IMR-90 (cell line): Measurements from ENCODE around the gene EXOC6. TPM values are rescaled to one million over a fixed set of nuclear protein-coding genes. Genes with fewer than 3 reads are reported as not detected.

Experiments
- ATAC-seq: fragments of 200-7000 bp; cut with Tn5 transposase; 2 replicates; pipeline ENCODE4 v1.9.1; 2020; ENCODE audit warnings: low read depth, mild to moderate bottlenecking, moderate library complexity
- BruUV-seq: library from RNA; stranded (reverse); fragments of 400-500 nt; replicated peaks from 2 replicates; lab custom pipeline; 2021; lab: Mats Ljungman, UMichigan
- CTCF ChIA-PET: fragments of 300-600 bp; formaldehyde crosslinking; extraction: SDS; loops from one replicate; lab custom pipeline; 2021; ENCODE audit warnings: antibody characterized with exemption; lab: Yijun Ruan, JAX
- POLR2A ChIA-PET: fragments of 300-600 bp; sonication (Branson Sonifier 250); formaldehyde crosslinking; loops from one replicate; lab custom pipeline; 2022; ENCODE audit warnings: antibody characterized with exemption; ENCODE audit not compliant: unreplicated experiment; lab: Charles Lee
- DNase-seq: peaks from one replicate; pipeline ENCODE4 v3.0.0; 2013
- H2AFZ ChIP-seq: replicated peaks from 2 replicates; pipeline ENCODE3; 2013; ENCODE audit warnings: low read length, mild to moderate bottlenecking; ENCODE audit not compliant: poor library complexity
- H2AK5ac ChIP-seq: 2 replicates; pipeline ENCODE4 v1.6.1; 2013; ENCODE audit warnings: low read depth, low read length, inconsistent platforms
- H2AK9ac ChIP-seq: replicated peaks from 2 replicates; pipeline ENCODE3; 2013; ENCODE audit warnings: mild to moderate bottlenecking, low read depth, low read length, moderate library complexity; ENCODE audit not compliant: poor library complexity
- H2BK120ac ChIP-seq: 2 replicates; pipeline ENCODE4 v1.6.1; 2013; ENCODE audit warnings: low read depth, low read length, inconsistent platforms
- H2BK15ac ChIP-seq: 3 replicates; pipeline ENCODE4 v1.6.1; 2013; ENCODE audit warnings: low read depth, low read length, inconsistent platforms
- H2BK20ac ChIP-seq: 2 replicates; pipeline ENCODE4 v1.6.1; 2013; ENCODE audit warnings: low read depth, mild to moderate bottlenecking, inconsistent platforms, low read length, moderate library complexity
- H2BK5ac ChIP-seq: 2 replicates; pipeline ENCODE4 v1.6.1; 2013; ENCODE audit warnings: mild to moderate bottlenecking, low read depth, low read length, inconsistent platforms; ENCODE audit not compliant: poor library complexity, severe bottlenecking
- H3K14ac ChIP-seq: replicated peaks from 2 replicates; pipeline ENCODE4 v1.6.1; 2013; ENCODE audit warnings: low read depth, low read length, inconsistent platforms
- H3K18ac ChIP-seq: 2 replicates; pipeline ENCODE4 v1.6.1; 2013; ENCODE audit warnings: low read depth, low read length, control low read depth
- H3K23ac ChIP-seq: 2 replicates; pipeline ENCODE4 v1.6.1; 2013; ENCODE audit warnings: low read depth, low read length, inconsistent platforms
- H3K27ac ChIP-seq: 2 replicates; pipeline ENCODE4 v1.5.1; 2013; ENCODE audit warnings: mild to moderate bottlenecking, control low read depth, low read length; ENCODE audit not compliant: insufficient read depth
- H3K27me3 ChIP-seq: 2 replicates; pipeline ENCODE4 v1.6.1; 2013; ENCODE audit warnings: low read length; ENCODE audit not compliant: control insufficient read depth, insufficient read depth
- H3K36me3 ChIP-seq: 2 replicates; pipeline ENCODE4 v1.6.1; 2013; ENCODE audit warnings: low read length, mixed read lengths; ENCODE audit not compliant: control insufficient read depth, insufficient read depth
- H3K4ac ChIP-seq: 2 replicates; pipeline ENCODE4 v1.6.1; 2013; ENCODE audit warnings: low read depth, low read length, inconsistent platforms
- H3K4me1 ChIP-seq: 2 replicates; pipeline ENCODE4 v1.6.1; 2013; ENCODE audit warnings: low read length, mixed read lengths; ENCODE audit not compliant: control insufficient read depth, insufficient read depth
- H3K4me2 ChIP-seq: 2 replicates; pipeline ENCODE4 v1.6.1; 2013; ENCODE audit warnings: low read depth, mild to moderate bottlenecking, control low read depth, low read length, moderate library complexity
- H3K4me3 ChIP-seq: 2 replicates; pipeline ENCODE4 v1.5.1; 2013; ENCODE audit warnings: low read depth, mild to moderate bottlenecking, control low read depth, low read length, moderate library complexity; ENCODE audit not compliant: insufficient read depth
- H3K56ac ChIP-seq: 2 replicates; pipeline ENCODE4 v1.6.1; 2013; ENCODE audit warnings: low read length, inconsistent platforms; ENCODE audit not compliant: insufficient read depth; ENCODE audit errors: extremely low read depth
- H3K79me1 ChIP-seq, 2 experiments: 2 replicates each; pipeline ENCODE4 v1.6.1; 2013; ENCODE audit warnings: low read length in 2 of 2, inconsistent platforms in 1 of 2, low read depth in 1 of 2
- H3K9ac ChIP-seq: 2 replicates; pipeline ENCODE4 v1.6.1; 2013; ENCODE audit warnings: low read depth, low read length, control low read depth
- H3K9me1 ChIP-seq: 2 replicates; pipeline ENCODE4 v1.6.1; 2013; ENCODE audit warnings: low read length, inconsistent platforms; ENCODE audit not compliant: insufficient read depth
- H3K9me3 ChIP-seq: 2 replicates; pipeline ENCODE4 v1.6.1; 2013; ENCODE audit warnings: low read length; ENCODE audit not compliant: control insufficient read depth, insufficient read depth
- H4K20me1 ChIP-seq: 2 replicates; pipeline ENCODE4 v1.6.1; 2013; ENCODE audit warnings: low read length, inconsistent platforms; ENCODE audit not compliant: insufficient read depth
- H4K5ac ChIP-seq: 2 replicates; pipeline ENCODE4 v1.6.1; 2013; ENCODE audit warnings: mild to moderate bottlenecking, low read depth, low read length, control low read depth
- H4K8ac ChIP-seq, 2 experiments: 2 replicates each; pipeline ENCODE4 v1.6.1; 2013; ENCODE audit warnings: low read depth in 2 of 2, low read length in 2 of 2, control low read depth in 1 of 2, inconsistent platforms in 1 of 2
- H4K91ac ChIP-seq: 2 replicates; pipeline ENCODE4 v1.6.1; 2013; ENCODE audit warnings: low read depth, low read length, inconsistent platforms; ENCODE audit not compliant: insufficient read depth
- ELK1 ChIP-seq: fragments of 150-350 bp; IDR thresholded peaks from 2 replicates; pipeline ENCODE4 v1.6.1; 2016; ENCODE audit warnings: low read depth, mild to moderate bottlenecking, low read length, moderate library complexity, borderline replicate concordance
- MAFK ChIP-seq: IDR thresholded peaks from 2 replicates; pipeline ENCODE4 v1.6.1; 2012; ENCODE audit warnings: low read depth, low read length, improper control_type of control experiment
- MAZ ChIP-seq: IDR thresholded peaks from 2 replicates; pipeline ENCODE4 v1.6.1; 2012; ENCODE audit warnings: low read depth, mild to moderate bottlenecking, low read length, improper control_type of control experiment, moderate library complexity, borderline replicate concordance
- MXI1 ChIP-seq: IDR thresholded peaks from 2 replicates; pipeline ENCODE4 v1.6.1; 2012; ENCODE audit warnings: low read depth, mild to moderate bottlenecking, low read length, moderate library complexity, borderline replicate concordance
- POLR2A ChIP-seq: IDR thresholded peaks from 2 replicates; pipeline ENCODE4 v1.6.1; 2012; ENCODE audit warnings: mild to moderate bottlenecking, low read depth, low read length
- RCOR1 ChIP-seq: IDR thresholded peaks from 2 replicates; pipeline ENCODE4 v1.6.1; 2012; ENCODE audit warnings: mild to moderate bottlenecking, low read length, improper control_type of control experiment; ENCODE audit not compliant: insufficient replicate concordance
- USF2 ChIP-seq: fragments of 150-350 bp; IDR thresholded peaks from 2 replicates; pipeline ENCODE4 v1.6.1; 2017; ENCODE audit warnings: mild to moderate bottlenecking, antibody characterized with exemption, low read length, low read depth
- WGBS, 2 experiments: methylation state at CpG; one replicate each; pipeline versions ENCODE4 v1.1.5 to v1.1.7; 2013; ENCODE audit warnings: missing lambda C conversion rate in 2 of 2; ENCODE audit not compliant: insufficient read length in 1 of 2; ENCODE audit errors: extremely low coverage in 2 of 2; 5-methylcytosine and 5-hydroxymethylcytosine counted together
- dilution Hi-C: fragments of 300-500 bp; cut with HindIII; formaldehyde crosslinking; loops from one replicate; pipeline ENCODE4 v1.14.3; 2018; ENCODE audit warnings: low sequenced_read_pairs; ENCODE audit not compliant: unreplicated experiment
- in situ Hi-C: fragments of 300-500 bp; cut with MboI; formaldehyde crosslinking; loops from 3 replicates; pipeline ENCODE4 v1.14.3; 2019; ENCODE audit warnings: low sequenced_read_pairs, inconsistent platforms, mixed read lengths
- intact Hi-C: fragments of 100-400 bp; cut with micrococcal nuclease; formaldehyde crosslinking; loops from 2 replicates; pipeline ENCODE4 v1.10.0; 2022
- polyA plus RNA-seq, 3 experiments: library from polyadenylated mRNA; depleted of rRNA; stranded (reverse); fragments of >200 nt; gene quantifications; 2 replicates each; pipeline ENCODE4 v1.2.3, GENCODE V29; 2012; ENCODE audit warnings: low replicate concordance in 1 of 3
- total RNA-seq: library from RNA; depleted of rRNA; stranded (reverse); fragments of >200 nt; gene quantifications from 2 replicates; pipeline ENCODE4 v1.2.3, GENCODE V29; 2012

The EXOC6 gene
- total and polyA plus RNA-seq, 2 of the 4 experiments (the other 2 are of a cell fraction) = 4.5 to 11.5 TPM

GRCh38 chr10:92918603-92919002 is 70.3 kb downstream of the EXOC6 start:
- no peak overlapping the region for H3K4ac ChIP-seq
- no peak overlapping the region for H3K56ac ChIP-seq
- H3K27me3 ChIP-seq = no peaks in the 10 kb centered on the region
- no CpG with 5 or more reads among the region's 3 CpGs for WGBS, 2 experiments
- no TSS peak for BruUV-seq
- DNase-seq (no peak), ATAC-seq (no peak)
- H3K14ac ChIP-seq = no peak overlapping the region
- no peak overlapping the region for H2BK5ac ChIP-seq
- H3K27ac ChIP-seq = no peak overlapping the region
- H3K9ac ChIP-seq = no peak overlapping the region
- H3K4me3 ChIP-seq = no peak overlapping the region
- H2BK20ac ChIP-seq = no peak overlapping the region
- H3K9me3 ChIP-seq = no peaks in the 10 kb centered on the region
- no peak overlapping the region for H2AK9ac ChIP-seq
- TF ChIP-seq MAZ (no peak), ELK1 (no peak), MXI1 (no peak), POLR2A (no peak), RCOR1 (no peak), USF2 (no peak), MAFK (no peak)
- no peak overlapping the region for H3K18ac ChIP-seq
- H2AK5ac ChIP-seq = no peak overlapping the region
- dilution Hi-C loops = no loop called here
- H3K9me1 ChIP-seq = no peaks in the 10 kb centered on the region
- intact Hi-C loops = no loop called here
- H4K91ac ChIP-seq = no peak overlapping the region
- H3K36me3 ChIP-seq = peaks cover 5% of the 10 kb centered on the region
- H4K8ac ChIP-seq = no peak overlapping the region
- no peak overlapping the region for H3K23ac ChIP-seq
- H3K79me1 ChIP-seq = no peaks in the 10 kb centered on the region
- no peaks in the 10 kb centered on the region for H4K20me1 ChIP-seq
- POLR2A ChIA-PET = no interaction called here
- H2BK15ac ChIP-seq = no peak overlapping the region
- H3K4me2 ChIP-seq = no peak overlapping the region
- H2AFZ ChIP-seq = no peak overlapping the region
- CTCF ChIA-PET = no interaction called here
- H3K4me1 ChIP-seq = no peaks in the 10 kb centered on the region
- H4K5ac ChIP-seq = no peak overlapping the region
- in situ Hi-C loops = no loop called here
- H2BK120ac ChIP-seq = no peak overlapping the region
